Smooth muscle cell (in vitro differentiated cells): ENCODE data around the gene QSOX1. TPM values are rescaled to one million over a fixed set of nuclear protein-coding genes. Genes with fewer than 3 reads are reported as not detected.

Source experiments
- DNase-seq: peaks from one replicate; lab custom pipeline; 2025; ENCODE audit not compliant: unreplicated experiment; lab: John Stamatoyannopoulos, UW
- H2AFZ ChIP-seq: fragments of 200-600 bp; sonication (generic); 2 replicates; pipeline ENCODE4 v1.6.0; 2016; ENCODE audit warnings: antibody characterized with exemption, low read depth, mild to moderate bottlenecking
- H3F3A ChIP-seq: fragments of 200-600 bp; sonication (generic); 2 replicates; pipeline ENCODE4 v1.6.0; 2017; ENCODE audit warnings: antibody characterized with exemption, low read depth
- H3K27ac ChIP-seq: fragments of 200-600 bp; sonication (generic); 2 replicates; pipeline ENCODE4 v1.5.1; 2016; ENCODE audit warnings: low read depth, mild to moderate bottlenecking
- H3K27me3 ChIP-seq: fragments of 200-600 bp; sonication (generic); 2 replicates; pipeline ENCODE4 v1.6.1; 2016; ENCODE audit warnings: low read depth, mild to moderate bottlenecking
- H3K36me3 ChIP-seq: fragments of 200-600 bp; sonication (generic); 2 replicates; pipeline ENCODE4 v1.5.1; 2016; ENCODE audit warnings: low read depth
- H3K4me1 ChIP-seq: fragments of 200-600 bp; sonication (generic); 2 replicates; pipeline ENCODE4 v1.5.1; 2016; ENCODE audit warnings: low read depth
- H3K4me2 ChIP-seq: fragments of 200-600 bp; sonication (generic); 2 replicates; pipeline ENCODE4 v1.6.0; 2016; ENCODE audit warnings: mild to moderate bottlenecking
- H3K4me3 ChIP-seq: fragments of 200-600 bp; sonication (generic); 2 replicates; pipeline ENCODE4 v1.5.1; 2016; ENCODE audit warnings: mild to moderate bottlenecking
- H3K79me2 ChIP-seq: fragments of 200-600 bp; sonication (generic); 2 replicates; pipeline ENCODE4 v1.6.0; 2016; ENCODE audit warnings: low read depth, mild to moderate bottlenecking
- H3K9ac ChIP-seq: fragments of 200-600 bp; sonication (generic); 2 replicates; pipeline ENCODE4 v1.6.0; 2016; ENCODE audit warnings: low read depth
- H3K9me3 ChIP-seq: fragments of 200-600 bp; sonication (generic); replicated peaks from 2 replicates; pipeline ENCODE4 v1.5.1; 2016; ENCODE audit warnings: low read depth
- H4K20me1 ChIP-seq: fragments of 200-600 bp; sonication (generic); 2 replicates; pipeline ENCODE4 v1.6.0; 2016; ENCODE audit warnings: low read depth
- WGBS: methylation state at CpG from one replicate; pipeline ENCODE4 v1.1.7; 2016; ENCODE audit warnings: low lambda C conversion rate; 5-methylcytosine and 5-hydroxymethylcytosine counted together
- polyA plus RNA-seq: library from polyadenylated mRNA; unstranded; fragments of >200 nt; fragmentation: Nextera tagmentation; extraction: Ambion mirVana; gene quantifications from 2 replicates; pipeline ENCODE4 v1.2.1, GENCODE V29; 2016
- total RNA-seq: library from RNA; depleted of rRNA; stranded (reverse); fragments of >200 nt; gene quantifications from 2 replicates; pipeline ENCODE4 v1.2.3, GENCODE V29; 2014
- TF ChIP-seq, protein P1 (sequence below): fragments of 200-600 bp; sonication (generic); IDR thresholded peaks from 2 replicates; pipeline ENCODE4 v1.5.1; 2017; ENCODE audit warnings: borderline replicate concordance, mild to moderate bottlenecking, antibody characterized with exemption; ENCODE audit not compliant: insufficient read depth, poor library complexity, severe bottlenecking

QSOX1 gene
- total and polyA plus RNA-seq, 2 experiments from 2014 or later, result 71.5 to 75.8 TPM

DNA sequence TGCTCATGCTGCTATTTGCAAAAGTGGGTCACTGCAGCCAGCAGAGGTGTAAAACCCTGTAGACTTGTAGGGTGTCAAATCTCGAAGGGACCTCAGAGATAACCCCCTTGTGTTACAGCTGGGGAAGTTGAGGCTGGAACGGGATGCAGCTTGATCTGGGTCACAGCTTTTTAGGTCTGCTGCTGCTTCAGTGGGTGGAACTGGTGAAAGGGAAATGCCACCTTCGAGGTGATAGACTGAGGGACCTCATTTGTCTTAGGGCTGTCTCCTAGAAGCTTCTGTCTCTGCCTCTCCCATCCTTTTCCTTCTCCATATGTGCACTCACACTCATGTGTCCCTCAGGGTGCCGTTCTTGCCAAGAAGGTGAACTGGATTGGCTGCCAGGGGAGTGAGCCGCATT, 35.4 kb downstream of the QSOX1 start:
- Histone ChIP-seq H3K36me3 (no peaks in the 10 kb centered on the region), H3K9me3 (no peaks in the 10 kb centered on the region), H3K27me3 (no peaks in the 10 kb centered on the region), H3K4me2 (no peak overlapping the region), H3F3A (no peaks in the 10 kb centered on the region), H3K27ac (no peak overlapping the region), H3K4me1 (no peaks in the 10 kb centered on the region), H4K20me1 (no peaks in the 10 kb centered on the region), H3K4me3 (no peak overlapping the region), H3K79me2 (no peaks in the 10 kb centered on the region), H2AFZ (no peak overlapping the region), H3K9ac (no peak overlapping the region)
- no peak for DNase-seq
- TF ChIP-seq, protein P1, sequence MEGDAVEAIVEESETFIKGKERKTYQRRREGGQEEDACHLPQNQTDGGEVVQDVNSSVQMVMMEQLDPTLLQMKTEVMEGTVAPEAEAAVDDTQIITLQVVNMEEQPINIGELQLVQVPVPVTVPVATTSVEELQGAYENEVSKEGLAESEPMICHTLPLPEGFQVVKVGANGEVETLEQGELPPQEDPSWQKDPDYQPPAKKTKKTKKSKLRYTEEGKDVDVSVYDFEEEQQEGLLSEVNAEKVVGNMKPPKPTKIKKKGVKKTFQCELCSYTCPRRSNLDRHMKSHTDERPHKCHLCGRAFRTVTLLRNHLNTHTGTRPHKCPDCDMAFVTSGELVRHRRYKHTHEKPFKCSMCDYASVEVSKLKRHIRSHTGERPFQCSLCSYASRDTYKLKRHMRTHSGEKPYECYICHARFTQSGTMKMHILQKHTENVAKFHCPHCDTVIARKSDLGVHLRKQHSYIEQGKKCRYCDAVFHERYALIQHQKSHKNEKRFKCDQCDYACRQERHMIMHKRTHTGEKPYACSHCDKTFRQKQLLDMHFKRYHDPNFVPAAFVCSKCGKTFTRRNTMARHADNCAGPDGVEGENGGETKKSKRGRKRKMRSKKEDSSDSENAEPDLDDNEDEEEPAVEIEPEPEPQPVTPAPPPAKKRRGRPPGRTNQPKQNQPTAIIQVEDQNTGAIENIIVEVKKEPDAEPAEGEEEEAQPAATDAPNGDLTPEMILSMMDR, result no peak
- 95% methylated on average over 5 of the region's 5 CpGs for WGBS

DNA sequence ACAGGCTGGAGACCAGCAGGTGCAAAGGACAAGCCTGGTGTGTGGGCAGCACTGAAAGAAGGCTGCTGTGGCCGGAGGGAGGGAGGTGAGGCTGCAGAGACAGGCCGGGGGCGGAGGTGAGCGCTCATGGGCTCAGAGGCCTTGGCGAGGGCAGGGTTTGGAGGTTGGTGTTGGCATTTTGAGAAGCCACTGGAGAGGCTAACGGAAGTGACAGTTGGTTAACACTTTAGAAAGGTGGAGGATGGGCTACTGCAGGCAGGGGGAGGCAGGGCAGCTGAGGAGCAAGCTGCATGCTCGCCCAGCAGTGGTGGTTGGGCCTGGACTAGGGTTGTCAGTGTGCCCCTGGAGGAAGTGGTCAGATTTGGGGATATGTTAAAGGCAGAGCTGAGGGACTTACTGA, 37.5 kb downstream of the QSOX1 start:
- WGBS, result 96% methylated on average over 7 of the region's 7 CpGs
- H2AFZ ChIP-seq, result no peak overlapping the region

DNA sequence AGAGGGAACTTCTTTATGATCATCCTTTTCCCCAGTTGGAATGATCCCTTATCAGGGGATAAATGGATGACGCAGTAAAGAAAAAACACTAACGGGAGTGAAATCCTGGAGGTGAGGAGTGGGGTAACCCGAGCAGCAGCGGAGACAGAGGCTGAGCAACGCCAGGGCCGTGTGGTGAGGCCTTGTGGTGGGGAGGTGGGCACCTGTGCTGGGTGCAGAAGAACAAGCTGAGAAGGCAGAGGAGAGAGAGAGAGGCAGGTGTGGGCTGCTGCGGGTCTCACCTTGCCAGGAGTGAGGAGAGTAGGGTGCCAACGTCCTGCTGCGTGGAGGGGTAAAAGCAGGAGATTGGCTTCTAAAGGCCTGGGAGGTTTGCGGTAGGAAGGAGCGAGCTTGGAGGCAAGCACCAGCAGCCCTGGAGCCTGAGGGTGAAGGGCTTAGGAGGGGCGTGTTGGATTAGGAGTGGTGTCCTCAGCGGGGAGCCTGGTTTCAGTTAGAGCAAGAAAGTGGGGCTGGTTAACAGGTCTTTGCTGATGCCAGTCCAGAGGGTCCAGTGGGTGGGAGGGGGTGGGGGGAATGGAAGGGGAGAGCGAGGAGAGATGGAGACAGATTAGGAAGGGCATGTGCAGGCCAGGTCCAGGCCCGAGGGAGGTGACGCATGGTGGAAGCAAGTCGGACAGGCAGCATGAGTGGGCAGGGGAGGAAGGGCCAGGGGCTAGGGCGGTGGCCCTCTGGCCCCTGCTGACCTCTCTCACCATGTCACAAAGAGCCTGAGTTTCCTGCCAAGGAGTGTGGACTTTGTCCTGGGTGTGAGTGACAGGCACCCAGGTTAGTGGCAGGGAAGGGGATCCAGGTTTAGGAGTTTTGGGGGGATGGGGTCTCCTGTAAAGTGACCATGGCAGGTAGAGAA, 38.7 kb downstream of the QSOX1 start:
- H2AFZ ChIP-seq, result no peak overlapping the region
- H3K36me3 ChIP-seq, result no peaks in the 10 kb centered on the region
- H3K4me1 ChIP-seq, result no peaks in the 10 kb centered on the region
- H3K4me3 ChIP-seq, result no peak overlapping the region
- H3F3A ChIP-seq, result no peaks in the 10 kb centered on the region
- TF ChIP-seq, protein P1, result no peak
- no peaks in the 10 kb centered on the region for H3K9me3 ChIP-seq
- H3K4me2 ChIP-seq, result no peak overlapping the region
- H3K27ac ChIP-seq, result no peak overlapping the region
- no peak overlapping the region for H3K9ac ChIP-seq
- H4K20me1 ChIP-seq, result no peaks in the 10 kb centered on the region
- no peaks in the 10 kb centered on the region for H3K79me2 ChIP-seq
- DNase-seq, result no peak
- 93% methylated on average over 17 of the region's 18 CpGs for WGBS
- no peaks in the 10 kb centered on the region for H3K27me3 ChIP-seq

More for the DNA sequence above, 37.5 kb downstream of the QSOX1 start:
- no peak overlapping the region for H3K4me2 ChIP-seq
- TF ChIP-seq, protein P1, result no peak
- H3K9ac ChIP-seq, result no peak overlapping the region
- no peak overlapping the region for H3K27ac ChIP-seq
- H3K9me3 ChIP-seq, result no peaks in the 10 kb centered on the region
- no peaks in the 10 kb centered on the region for H3F3A ChIP-seq
- no peak for DNase-seq
- no peaks in the 10 kb centered on the region for H3K36me3 ChIP-seq
- H3K4me3 ChIP-seq, result no peak overlapping the region
- H4K20me1 ChIP-seq, result no peaks in the 10 kb centered on the region
- no peaks in the 10 kb centered on the region for H3K27me3 ChIP-seq
- H3K4me1 ChIP-seq, result no peaks in the 10 kb centered on the region
- no peaks in the 10 kb centered on the region for H3K79me2 ChIP-seq

DNA sequence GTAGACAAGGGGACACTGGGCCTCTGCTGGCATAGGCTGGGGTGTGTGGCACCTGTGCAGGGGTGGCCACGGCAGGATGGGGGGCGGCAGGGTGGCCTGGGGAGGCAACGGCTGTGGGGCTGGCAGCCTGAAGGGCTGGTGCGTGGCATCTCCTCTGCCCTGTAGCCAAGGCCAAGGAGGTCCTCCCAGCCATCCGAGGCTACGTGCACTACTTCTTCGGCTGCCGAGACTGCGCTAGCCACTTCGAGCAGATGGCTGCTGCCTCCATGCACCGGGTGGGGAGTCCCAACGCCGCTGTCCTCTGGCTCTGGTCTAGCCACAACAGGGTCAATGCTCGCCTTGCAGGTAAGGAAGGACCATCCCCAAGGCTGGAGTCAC, 39.4 kb downstream of the QSOX1 start:
- Histone ChIP-seq H3K27ac (no peak overlapping the region), H3K79me2 (no peaks in the 10 kb centered on the region), H3K4me2 (no peak overlapping the region), H4K20me1 (no peaks in the 10 kb centered on the region), H3K4me3 (no peak overlapping the region), H3F3A (no peaks in the 10 kb centered on the region), H3K9me3 (no peaks in the 10 kb centered on the region), H3K4me1 (no peaks in the 10 kb centered on the region), H2AFZ (no peak overlapping the region), H3K27me3 (no peaks in the 10 kb centered on the region), H3K9ac (no peak overlapping the region), H3K36me3 (no peaks in the 10 kb centered on the region)
- TF ChIP-seq, protein P1, result no peak
- WGBS, result 96% methylated on average over 14 of the region's 14 CpGs
- no peak for DNase-seq
